Motor neuron (in vitro differentiated cells): ENCODE measurements around the gene ARSJ. TPM values are rescaled to one million over a fixed set of nuclear protein-coding genes. Genes with fewer than 3 reads are reported as not detected.

ENCODE experiments used
- ATAC-seq, 8 experiments: fragments of 200-7000 bp; cut with Tn5 transposase; replicated peaks in 6 of 8; 2 replicates each; pipeline ENCODE4 v1.8.0; 2021; ENCODE audit warnings: mild to moderate bottlenecking in 8 of 8, moderate library complexity in 8 of 8
- H3K27ac ChIP-seq, 2 donors: fragments of 250-450 bp; sonication (Bioruptor Pico); 2 replicates each; pipeline ENCODE4 v1.9.0; 2021; ENCODE audit warnings: antibody characterized with exemption in 2 of 2, mild to moderate bottlenecking in 2 of 2, moderate library complexity in 1 of 2
- H3K4me1 ChIP-seq, 2 donors: fragments of 250-450 bp; sonication (Bioruptor Pico); replicated peaks in 1 of 2; 2 replicates each; pipeline ENCODE4 v1.6.1; 2021; ENCODE audit warnings: antibody characterized with exemption in 2 of 2, mild to moderate bottlenecking in 2 of 2, moderate library complexity in 1 of 2
- H3K4me3 ChIP-seq, 5 donors: fragments of 250-450 bp; sonication (Bioruptor Pico); 2 replicates each; pipeline ENCODE4 v1.9.0; 2021; ENCODE audit warnings: antibody characterized with exemption in 5 of 5, mild to moderate bottlenecking in 5 of 5, moderate library complexity in 4 of 5
- WGBS, 10 experiments: fragments of 450-650 bp; shearing (Covaris generic); methylation state at CpG; one replicate each; pipeline ENCODE4 v1.0.0; 2022; 5-methylcytosine and 5-hydroxymethylcytosine counted together
- in situ Hi-C, 9 experiments: fragments of 400-800 bp; cut with MboI; loops; one replicate each; pipeline ENCODE4 v1.15.0; 2021; ENCODE audit warnings: low sequenced_read_pairs in 9 of 9, low pct_unique_long_range_greater_than_20kb in 2 of 9; ENCODE audit not compliant: unreplicated experiment in 9 of 9
- total RNA-seq, 8 experiments: library from RNA; unstranded; fragments of 300-600 nt; gene quantifications; 2 replicates each; pipeline versions ENCODE4 v1.2.3 to v1.2.4, GENCODE V29; 2022

The ARSJ gene
- total RNA-seq, 8 experiments from 2014 or later, result 0.13 to 23.3 (median 2.0) TPM

DNA sequence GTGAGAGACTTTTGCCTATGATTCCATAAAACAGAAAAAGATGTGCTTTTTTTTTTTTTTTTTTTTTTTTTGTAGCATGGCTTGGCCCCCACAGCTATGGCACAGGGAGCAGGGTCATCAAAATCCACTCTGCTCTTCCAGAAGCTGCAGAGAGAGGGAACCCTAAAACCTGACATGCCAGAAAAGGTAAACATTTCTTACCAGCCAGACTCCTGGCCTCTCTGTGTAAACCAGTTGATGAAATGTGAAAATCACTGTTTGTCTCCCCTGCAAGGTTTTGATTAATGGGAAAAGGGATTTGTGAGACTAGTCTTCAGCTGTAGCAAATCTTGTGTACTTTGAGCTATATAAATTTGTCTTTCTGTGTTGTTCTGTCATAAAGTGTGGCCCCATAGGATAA lies 105.9 kb downstream of the ARSJ start:
- peak in 2 of 8 experiments; percentile 13 to 73 for ATAC-seq

DNA sequence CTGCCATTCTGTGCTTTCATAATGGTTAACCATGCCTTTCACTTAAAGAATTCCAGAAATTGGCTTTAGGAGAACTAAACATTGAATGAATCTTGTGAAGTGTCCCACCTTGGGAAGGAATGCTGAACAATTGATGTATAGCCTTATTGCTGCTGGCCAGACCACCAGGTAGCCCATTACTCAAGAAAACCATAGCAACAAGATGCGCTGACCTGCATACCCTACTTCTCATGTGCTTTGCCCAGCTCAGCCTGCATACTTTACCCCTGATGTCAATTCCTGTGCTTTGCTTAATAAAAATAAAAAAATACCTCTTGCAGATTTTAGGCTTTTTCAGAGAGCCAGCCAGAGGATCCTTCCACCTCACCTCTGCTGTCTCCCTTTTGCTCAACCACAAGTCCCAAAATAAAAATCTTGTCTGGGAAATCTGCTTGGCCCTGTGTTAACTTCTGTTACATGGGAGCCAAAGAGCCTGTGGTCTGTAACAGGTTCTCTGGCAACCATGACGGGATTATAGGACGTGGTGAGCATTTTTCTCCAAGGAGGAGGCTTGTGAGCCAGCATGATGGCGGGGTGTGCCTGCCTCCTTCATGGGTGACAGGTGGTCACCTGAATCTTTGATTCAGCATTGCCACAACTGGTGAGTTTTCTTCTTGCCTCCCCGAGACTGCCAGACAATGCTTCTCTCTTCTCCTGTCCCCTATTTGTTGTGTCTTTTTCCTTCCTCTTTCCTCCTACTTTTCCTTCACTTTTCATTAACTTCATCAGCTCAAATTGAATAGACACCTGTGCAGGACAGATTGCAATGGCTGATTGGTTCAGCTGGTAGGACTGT lies 106.8 kb downstream of the ARSJ start:
- Histone ChIP-seq H3K27ac (no peak overlapping the region), H3K4me1 (no peaks in the 10 kb centered on the region), H3K4me3 (no peak overlapping the region)
- no peak for ATAC-seq
- 21 to 100% (median 77%) methylated on average over 1 to 4 of the region's 5 CpGs for WGBS, 10 experiments
- in situ Hi-C loops, result no loop called here

More for the DNA sequence above, 105.9 kb downstream of the ARSJ start:
- Histone ChIP-seq H3K27ac (no peak overlapping the region), H3K4me1 (peaks cover 4 to 8% of the 10 kb centered on the region in 2 donors), H3K4me3 (no peak overlapping the region)
- in situ Hi-C loops, result no loop called here

DNA sequence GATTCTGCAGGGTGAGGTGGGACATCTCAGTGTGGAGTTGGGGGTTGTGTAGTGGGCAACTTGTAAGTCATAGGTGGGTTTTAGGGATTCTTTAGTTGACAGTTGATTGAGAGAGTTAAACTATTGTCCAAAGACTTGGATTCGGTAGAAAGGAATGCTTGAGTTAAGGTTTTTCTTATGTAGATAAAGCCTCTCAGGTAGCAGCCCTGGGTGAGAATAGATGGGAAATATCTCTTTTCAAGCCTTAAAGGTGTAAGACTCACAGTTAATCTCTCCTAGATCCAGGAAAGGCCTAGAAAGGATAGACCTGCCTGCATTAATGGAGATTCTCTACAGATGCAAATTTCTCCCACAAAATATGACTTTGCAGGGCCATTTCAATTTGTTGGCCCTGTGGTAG lies 108.4 kb downstream of the ARSJ start:
- no peak for ATAC-seq
- in situ Hi-C loops, result no loop called here
- 14 to 100% (median 100%) methylated on average over 1 of the region's 1 CpG; no CpG with 5 or more reads in 2 of the 10 experiments for WGBS, 10 experiments
- Histone ChIP-seq H3K4me1 (no peaks in the 10 kb centered on the region), H3K27ac (no peak overlapping the region), H3K4me3 (no peak overlapping the region)

DNA sequence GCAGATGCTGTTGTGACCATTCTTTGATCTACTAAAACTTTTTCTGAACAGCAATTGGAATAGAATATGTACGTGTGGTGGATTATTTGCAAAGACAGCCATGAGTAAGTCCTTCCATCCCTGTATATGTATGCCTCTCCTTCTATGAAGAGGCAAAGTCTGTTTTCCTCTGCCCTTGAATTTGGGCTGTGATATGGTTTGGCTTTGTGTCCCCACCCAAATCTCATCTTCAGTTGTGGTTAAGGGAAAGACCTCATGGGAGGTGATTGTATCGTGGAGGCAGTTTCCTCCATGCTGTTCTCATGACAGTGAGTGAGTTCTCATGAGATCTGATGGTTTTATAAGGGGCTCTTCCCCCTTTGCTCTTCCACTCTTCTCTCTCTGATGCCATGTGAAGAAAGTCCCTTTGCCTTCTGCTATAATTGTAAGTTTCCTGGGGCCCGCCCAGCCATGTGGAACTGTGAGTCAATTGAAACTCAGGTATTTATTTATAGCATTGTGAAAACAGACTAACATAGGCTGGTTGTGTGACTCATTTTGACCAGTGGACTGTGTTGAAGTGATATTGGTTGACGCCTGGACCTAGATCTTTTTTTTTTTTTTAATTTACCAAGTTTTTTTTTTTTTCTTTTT lies 109.6 kb downstream of the ARSJ start:
- Histone ChIP-seq H3K4me1 (no peaks in the 10 kb centered on the region), H3K4me3 (no peak overlapping the region), H3K27ac (no peak overlapping the region)
- in situ Hi-C loops, result no loop called here
- 21 to 100% (median 79%) methylated on average over 1 to 4 of the region's 4 CpGs for WGBS, 10 experiments
- ATAC-seq, result peak in 3 of 8 experiments; percentile 32 to 95 (median 82)

DNA sequence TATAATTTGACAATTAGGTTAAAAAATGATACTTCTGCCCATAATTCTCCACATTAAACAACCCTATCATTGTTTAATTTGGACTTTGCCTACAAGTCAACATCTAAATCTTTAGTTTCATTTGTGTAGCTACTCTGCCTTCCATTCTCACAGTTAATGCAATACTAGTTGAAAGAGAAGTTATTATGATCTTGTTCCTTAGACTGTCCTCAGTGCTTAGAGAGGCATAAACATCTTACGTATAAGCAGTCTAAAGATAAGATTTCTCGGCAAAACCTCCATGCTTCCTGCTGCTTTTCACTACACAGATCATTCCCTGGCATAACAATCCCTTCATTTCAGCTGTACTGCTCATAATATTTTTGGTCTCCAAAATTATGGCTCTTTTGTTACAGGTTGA lies 112.8 kb downstream of the ARSJ start:
- no peak overlapping the region for H3K27ac ChIP-seq
- ATAC-seq, result no peak
- in situ Hi-C loops, result no loop called here
- WGBS, 10 experiments, result 79 to 100% (median 98%) methylated on average over 2 of the region's 2 CpGs; no CpG with 5 or more reads in 4 of the 10 experiments
- no peaks in the 10 kb centered on the region for H3K4me1 ChIP-seq
- no peak overlapping the region for H3K4me3 ChIP-seq

DNA sequence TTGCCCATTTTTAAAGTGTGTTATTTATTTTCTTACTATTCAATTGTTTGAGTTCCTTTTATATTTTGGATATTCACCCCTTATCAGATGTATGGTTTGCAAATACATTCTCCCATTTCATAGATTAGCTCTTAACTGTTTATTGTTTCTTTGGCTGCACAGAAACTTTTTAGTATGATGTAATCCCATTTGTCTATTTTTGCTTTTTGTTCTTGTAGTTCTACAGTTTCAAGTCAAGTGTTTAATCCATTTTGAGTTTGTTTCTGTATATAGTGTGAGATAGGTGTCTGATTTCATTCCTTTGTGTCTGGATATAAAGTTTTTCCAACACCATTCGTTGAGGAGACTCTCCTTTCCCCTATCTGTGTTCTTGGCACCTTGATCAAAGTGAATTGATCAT lies 120.5 kb downstream of the ARSJ start:
- Histone ChIP-seq H3K4me3 (no peak overlapping the region), H3K27ac (no peak overlapping the region), H3K4me1 (no peaks in the 10 kb centered on the region)
- ATAC-seq, result no peak
- in situ Hi-C loops, result no loop called here
- 11 to 83% (median 67%) methylated on average over 1 of the region's 1 CpG; no CpG with 5 or more reads in 1 of the 10 experiments for WGBS, 10 experiments

DNA sequence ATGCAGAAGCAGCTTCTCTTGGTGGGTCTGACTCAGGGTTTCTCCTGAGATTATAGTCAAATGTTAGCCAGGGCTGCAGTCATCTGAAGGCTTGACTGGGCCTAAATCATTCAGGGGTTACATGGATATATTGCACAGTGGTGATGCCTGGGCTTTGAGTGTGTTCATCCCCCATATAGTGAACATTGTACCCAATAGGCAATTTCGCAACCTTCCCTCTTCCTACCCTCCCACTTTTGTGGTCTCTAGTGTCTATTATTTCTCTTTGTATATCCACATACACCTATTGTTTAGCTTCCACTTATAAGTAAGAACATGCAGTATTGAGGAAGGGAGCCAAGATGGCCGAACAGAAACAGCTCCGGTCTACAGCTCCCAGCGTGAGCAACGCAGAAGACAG lies 127.6 kb downstream of the ARSJ start:
- no peak for ATAC-seq
- Histone ChIP-seq H3K4me1 (no peaks in the 10 kb centered on the region), H3K4me3 (no peak overlapping the region), H3K27ac (no peak overlapping the region)
- in situ Hi-C loops, result no loop called here
- 80 to 100% (median 92%) methylated on average over 2 to 4 of the region's 5 CpGs; no CpG with 5 or more reads in 4 of the 10 experiments for WGBS, 10 experiments

Other genes with a start within 250 kb of the ARSJ start
- gene CAMK2D, start 217.9 kb downstream of the ARSJ start, total RNA-seq, result 10 to 100 TPM; 14.5 to 77.2 (median 33.5) TPM